Panc1 (cell line): ENCODE data around the gene PACSIN1.

ENCODE experiments used
- POLR2AphosphoS5 ChIP-seq: IDR thresholded peaks from 2 replicates; pipeline ENCODE4 v1.6.1; 2012; ENCODE audit warnings: mild to moderate bottlenecking, low read depth, low read length, moderate library complexity
- SIN3A ChIP-seq: IDR thresholded peaks from 2 replicates; pipeline ENCODE4 v1.6.1; 2012; ENCODE audit warnings: low read depth, mild to moderate bottlenecking, low read length, moderate library complexity, borderline replicate concordance; ENCODE audit not compliant: insufficient read depth
- TCF7L2 ChIP-seq: IDR thresholded peaks from 2 replicates; pipeline ENCODE4 v1.6.1; 2011; ENCODE audit warnings: mild to moderate bottlenecking, low read depth, low read length, inconsistent platforms
- TF ChIP-seq, protein P1 (sequence below): fragments of 450-650 bp; IDR thresholded peaks from 2 replicates; pipeline ENCODE4 v1.5.1; 2017; ENCODE audit warnings: mild to moderate bottlenecking
- TF ChIP-seq, protein P2 (sequence below), 2 experiments: IDR thresholded peaks; 2 replicates each; pipeline ENCODE4 v1.6.1; 2011 to 2012; ENCODE audit warnings: low read depth in 2 of 2, control low read depth in 1 of 2, low read length in 1 of 2, mild to moderate bottlenecking in 1 of 2, moderate library complexity in 1 of 2; ENCODE audit not compliant: insufficient read depth in 1 of 2

DNA sequence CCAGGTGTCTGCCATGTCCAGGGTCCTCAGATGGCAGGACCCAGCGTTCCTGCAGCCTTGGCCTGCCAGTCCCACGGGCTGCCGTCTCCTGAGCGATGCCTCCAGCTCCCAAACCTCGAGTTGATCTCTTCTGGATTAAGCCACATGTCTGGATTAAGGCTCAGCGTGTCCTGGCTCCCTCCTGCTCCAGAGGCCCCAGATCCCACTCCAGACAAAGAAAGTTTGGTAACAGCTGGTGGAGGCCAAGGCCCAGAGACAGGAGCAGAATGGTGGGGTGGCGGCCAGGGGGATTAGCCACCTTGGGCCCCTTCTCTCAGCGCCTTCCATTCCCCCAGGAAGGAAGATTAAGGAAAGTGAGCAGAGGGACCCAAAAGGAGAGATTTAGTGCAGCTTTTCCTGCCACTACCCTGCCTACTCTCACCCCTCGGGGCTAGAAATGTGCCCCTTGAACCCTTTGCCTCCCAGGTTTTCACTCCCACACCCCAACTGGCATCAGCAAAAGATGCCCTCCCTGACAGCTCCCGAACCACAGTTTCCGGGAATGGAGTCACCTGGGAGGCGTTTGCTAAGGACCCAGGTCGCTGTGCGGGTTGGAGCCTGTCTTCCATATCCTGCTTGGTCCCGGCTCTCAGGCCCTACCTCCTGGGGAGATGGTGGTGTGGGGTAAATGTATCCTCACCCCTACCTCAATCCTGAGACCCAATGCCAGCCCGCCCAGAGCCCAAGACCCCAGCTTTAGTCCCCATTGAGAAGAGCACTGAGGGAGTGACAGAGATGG lies 83.3 kb downstream of the PACSIN1 start:
- TF ChIP-seq, protein P1, sequence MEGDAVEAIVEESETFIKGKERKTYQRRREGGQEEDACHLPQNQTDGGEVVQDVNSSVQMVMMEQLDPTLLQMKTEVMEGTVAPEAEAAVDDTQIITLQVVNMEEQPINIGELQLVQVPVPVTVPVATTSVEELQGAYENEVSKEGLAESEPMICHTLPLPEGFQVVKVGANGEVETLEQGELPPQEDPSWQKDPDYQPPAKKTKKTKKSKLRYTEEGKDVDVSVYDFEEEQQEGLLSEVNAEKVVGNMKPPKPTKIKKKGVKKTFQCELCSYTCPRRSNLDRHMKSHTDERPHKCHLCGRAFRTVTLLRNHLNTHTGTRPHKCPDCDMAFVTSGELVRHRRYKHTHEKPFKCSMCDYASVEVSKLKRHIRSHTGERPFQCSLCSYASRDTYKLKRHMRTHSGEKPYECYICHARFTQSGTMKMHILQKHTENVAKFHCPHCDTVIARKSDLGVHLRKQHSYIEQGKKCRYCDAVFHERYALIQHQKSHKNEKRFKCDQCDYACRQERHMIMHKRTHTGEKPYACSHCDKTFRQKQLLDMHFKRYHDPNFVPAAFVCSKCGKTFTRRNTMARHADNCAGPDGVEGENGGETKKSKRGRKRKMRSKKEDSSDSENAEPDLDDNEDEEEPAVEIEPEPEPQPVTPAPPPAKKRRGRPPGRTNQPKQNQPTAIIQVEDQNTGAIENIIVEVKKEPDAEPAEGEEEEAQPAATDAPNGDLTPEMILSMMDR = no peak
- TF ChIP-seq, protein P2, sequence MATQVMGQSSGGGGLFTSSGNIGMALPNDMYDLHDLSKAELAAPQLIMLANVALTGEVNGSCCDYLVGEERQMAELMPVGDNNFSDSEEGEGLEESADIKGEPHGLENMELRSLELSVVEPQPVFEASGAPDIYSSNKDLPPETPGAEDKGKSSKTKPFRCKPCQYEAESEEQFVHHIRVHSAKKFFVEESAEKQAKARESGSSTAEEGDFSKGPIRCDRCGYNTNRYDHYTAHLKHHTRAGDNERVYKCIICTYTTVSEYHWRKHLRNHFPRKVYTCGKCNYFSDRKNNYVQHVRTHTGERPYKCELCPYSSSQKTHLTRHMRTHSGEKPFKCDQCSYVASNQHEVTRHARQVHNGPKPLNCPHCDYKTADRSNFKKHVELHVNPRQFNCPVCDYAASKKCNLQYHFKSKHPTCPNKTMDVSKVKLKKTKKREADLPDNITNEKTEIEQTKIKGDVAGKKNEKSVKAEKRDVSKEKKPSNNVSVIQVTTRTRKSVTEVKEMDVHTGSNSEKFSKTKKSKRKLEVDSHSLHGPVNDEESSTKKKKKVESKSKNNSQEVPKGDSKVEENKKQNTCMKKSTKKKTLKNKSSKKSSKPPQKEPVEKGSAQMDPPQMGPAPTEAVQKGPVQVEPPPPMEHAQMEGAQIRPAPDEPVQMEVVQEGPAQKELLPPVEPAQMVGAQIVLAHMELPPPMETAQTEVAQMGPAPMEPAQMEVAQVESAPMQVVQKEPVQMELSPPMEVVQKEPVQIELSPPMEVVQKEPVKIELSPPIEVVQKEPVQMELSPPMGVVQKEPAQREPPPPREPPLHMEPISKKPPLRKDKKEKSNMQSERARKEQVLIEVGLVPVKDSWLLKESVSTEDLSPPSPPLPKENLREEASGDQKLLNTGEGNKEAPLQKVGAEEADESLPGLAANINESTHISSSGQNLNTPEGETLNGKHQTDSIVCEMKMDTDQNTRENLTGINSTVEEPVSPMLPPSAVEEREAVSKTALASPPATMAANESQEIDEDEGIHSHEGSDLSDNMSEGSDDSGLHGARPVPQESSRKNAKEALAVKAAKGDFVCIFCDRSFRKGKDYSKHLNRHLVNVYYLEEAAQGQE (IDR thresholded peaks at IDR 0.05; ENCODE audit: insufficient read depth in 1 of 2, low read depth in 2 of 2, low read length in 1 of 2) = no peak
- no peak for TF ChIP-seq POLR2AphosphoS5
- no peak for TF ChIP-seq TCF7L2
- TF ChIP-seq SIN3A = no peak
